ENCODE results near the gene EGFLAM.

Gene EGFLAM

DNA sequence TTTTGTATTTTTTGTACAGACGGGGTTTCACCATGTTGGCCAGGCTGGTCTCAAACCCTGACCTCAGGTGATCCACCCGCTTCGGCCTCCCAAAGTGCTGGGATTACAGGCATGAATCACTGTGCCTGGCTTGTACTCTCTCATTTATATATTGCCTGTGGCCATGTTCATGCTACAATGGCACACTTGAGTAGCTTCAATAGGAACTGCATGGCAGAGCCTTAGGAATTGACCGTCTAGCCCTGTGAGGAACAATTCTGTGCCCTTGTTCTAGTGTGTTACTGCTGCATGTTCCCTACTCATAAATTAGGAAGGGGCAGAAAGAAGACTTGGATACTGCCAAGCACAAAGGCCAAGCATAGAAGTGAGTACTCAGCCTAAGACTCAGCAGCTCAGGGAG is 193.8 kb downstream of the EGFLAM start:
- no peak for FAIRE-seq

DNA sequence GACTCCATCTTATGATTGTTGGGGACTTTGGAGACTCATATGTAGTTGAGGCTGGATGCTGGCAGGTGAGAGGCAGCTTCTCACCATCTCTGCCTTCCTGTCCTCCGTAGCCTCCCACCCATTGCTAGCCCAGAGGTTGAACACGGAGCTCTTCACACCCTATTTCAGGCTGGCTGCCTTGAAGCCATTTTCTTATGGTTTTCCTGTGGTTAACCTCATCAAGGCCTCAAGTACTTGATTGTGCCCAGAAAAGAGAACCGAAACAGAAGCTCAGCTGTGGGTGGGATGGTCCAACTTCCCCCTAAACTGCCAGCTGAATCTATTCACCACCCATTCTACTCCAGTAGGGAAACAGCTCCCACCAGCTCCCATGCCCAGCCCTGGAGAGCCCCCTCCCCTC is 195.1 kb downstream of the EGFLAM start:
- FAIRE-seq: no peak

DNA sequence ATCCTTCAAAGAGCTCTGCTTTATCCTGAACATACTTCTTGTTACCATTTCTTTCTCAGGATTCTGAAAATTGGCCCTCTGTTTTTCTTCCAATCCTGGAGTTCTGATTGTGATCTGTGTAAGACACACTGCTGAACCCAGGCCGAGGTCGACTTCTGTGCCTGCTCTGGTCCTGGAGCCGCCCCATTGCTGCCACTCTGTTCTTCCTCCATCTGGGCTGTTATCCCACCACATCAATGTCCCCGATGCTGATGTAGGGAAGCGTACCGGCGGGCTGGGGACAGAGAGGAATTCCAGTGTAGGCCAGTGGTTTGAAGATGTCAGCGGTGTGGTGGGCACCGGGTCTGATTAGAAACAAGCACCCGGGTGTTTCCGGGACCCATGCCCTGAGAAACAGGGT is 195.6 kb downstream of the EGFLAM start:
- no peak for FAIRE-seq

DNA sequence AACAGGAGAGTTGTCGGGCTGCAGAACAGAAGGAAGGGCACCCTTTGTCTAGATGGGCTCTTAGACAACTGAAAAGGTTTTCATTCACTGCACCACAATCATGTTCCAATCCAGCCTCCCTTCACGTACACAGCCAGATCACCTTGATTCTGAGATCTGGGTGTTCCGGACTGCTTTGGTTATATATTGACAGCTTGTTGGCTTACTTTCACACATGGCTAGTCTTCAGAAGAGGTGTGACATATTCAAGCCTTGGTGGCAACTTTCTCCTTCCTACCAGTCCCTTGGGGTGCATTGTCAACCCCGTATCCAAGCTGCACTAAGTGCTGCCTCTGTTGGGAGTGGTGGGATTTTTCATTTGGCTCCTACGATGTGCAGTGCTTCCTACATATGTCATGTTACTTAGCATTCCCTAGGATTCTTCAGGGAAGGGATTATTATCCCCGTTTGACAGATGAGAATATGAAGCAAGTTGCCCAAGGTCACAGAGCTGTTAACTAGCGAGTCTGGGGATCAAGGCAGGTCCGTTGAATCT is 197.5 kb downstream of the EGFLAM start:
- FAIRE-seq: no peak

DNA sequence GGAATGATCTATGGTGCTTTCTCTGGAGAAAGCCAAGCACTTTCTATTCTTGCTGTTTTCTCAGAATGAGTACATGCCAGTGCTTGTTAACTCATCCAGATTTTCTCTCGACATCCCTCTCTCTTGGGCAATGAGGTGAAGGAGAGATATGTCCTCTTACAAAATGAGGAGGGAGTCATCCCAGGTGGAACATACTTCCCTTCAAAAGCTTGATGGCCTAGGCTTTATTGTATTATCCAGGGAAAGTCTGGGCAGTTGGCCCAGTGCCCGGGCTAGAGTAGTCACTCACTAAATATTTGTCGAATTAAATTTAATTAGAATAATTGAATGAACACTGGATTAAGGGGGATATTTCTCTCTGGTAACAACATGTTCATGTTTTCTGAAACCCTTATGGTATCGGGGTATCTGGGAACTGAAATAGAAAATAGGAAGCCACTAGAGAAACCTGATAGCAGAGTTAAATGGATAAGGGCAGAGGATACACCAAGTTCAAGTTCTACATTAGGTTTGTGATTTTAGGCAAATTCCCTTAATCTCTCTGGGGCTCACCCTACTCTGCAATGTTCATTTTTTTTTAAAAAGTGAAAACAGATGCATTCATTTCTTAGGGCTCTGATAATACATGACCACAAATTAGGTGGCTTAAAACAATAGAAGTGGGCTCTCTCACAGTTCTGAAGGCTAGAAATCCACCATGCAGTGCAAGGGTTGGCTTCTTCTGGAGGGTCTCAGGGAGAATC is 198.5 kb downstream of the EGFLAM start:
- no peak for FAIRE-seq

DNA sequence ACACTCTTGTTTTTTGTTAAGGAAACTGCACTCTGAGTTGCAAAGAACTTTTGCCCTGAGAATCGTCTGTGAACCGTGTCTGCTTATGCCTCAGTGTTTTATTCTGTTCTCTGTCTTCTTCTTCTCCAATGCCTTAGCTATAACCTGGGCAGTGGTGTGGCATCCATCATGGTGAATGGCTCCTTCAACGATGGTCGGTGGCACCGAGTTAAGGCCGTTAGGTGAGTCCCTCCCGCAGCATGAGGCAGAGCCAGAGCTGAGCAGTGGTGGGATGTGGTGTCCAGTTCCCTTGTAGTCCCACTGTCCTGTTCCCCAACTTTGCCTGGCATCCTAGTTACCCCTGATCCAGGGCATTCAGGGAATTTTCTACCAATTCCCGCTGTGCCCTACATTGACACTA is 199.8 kb downstream of the EGFLAM start:
- no peak for FAIRE-seq

DNA sequence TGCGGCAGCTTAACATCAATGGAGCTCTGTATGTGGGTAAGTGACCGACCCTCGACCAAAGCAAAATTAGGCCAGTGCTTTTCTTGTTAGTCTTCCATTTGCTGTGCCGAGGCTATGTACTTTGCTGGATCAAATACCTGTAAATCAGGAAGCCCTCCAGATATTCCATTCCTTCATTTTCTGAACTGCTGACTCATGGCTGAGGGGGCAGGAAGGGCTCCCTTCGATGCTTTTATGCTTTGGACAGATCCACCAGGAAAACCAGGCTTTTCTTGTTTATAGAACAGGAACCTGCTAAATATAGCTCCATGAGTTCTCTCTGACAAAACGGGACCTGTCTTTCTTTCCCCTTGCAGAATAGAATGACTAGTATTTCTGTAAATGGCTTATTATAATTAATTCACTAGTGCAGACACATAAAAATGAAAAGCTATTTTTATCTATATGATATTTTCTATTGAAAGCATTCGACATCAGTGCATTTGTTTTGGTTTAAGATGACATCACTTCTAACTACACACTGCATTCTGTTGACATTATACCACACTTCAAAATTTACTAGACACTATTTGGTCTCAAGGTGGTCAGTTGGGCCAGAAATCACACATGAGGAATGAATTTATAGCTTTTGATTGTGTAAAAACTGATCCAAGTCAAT is 204.7 kb downstream of the EGFLAM start:
- no peak for FAIRE-seq

DNA sequence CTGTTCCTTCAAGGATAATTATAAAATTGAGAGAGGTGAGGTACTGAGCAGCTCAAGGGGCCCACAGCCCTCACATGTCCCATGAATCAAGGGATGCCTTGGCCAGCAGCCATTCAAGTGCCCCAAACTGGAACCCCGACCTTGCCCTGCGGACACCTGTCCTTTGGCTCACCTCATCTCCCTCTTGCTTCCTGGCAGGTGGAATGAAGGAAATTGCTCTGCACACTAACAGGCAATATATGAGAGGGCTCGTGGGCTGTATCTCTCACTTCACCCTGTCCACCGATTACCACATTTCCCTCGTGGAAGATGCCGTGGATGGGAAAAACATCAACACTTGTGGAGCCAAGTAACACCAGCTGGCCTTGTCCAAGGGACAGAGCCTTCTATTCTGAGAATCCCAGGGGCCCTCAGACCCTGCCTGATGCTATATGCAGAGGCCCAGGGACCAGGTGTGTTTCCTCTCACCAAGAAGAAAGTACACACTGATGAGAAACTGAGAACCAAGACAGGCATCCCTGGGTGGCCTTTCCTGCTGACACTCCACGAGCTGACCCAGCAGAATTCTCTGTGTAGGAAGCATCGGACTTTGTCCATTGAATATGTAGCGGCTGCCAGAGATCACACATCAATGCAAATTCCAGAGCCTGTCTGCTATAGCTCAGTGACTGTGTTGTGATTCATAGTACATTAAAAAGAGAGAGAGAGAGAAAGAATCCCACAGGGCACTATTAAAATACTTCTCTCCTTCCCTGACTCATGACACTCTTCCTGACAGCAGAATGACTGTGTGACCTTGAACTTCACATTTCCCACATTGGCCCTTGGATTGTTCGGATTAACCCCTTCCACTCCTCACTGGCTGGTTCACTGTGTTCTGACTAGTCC is 205.5 kb downstream of the EGFLAM start:
- no peak for FAIRE-seq

DNA sequence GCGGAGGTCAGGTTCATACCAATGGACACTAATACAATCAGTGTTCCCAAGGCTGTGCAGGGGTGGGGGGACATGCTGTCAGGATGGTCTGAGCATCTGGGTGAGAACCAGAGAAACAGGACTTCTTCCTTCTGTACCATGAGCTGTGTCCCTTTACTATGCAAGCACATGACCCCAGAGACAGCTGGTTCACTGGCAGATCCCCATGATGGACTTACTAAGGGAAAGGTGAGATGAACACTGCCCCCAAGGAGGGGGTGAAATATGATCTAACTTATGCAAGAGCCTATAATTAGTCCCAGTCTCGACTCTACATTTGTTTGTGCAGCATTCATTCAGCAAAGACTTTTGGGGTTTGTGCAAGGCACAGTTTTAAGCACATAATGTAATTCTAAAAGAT is 206.7 kb downstream of the EGFLAM start:
- FAIRE-seq: no peak

DNA sequence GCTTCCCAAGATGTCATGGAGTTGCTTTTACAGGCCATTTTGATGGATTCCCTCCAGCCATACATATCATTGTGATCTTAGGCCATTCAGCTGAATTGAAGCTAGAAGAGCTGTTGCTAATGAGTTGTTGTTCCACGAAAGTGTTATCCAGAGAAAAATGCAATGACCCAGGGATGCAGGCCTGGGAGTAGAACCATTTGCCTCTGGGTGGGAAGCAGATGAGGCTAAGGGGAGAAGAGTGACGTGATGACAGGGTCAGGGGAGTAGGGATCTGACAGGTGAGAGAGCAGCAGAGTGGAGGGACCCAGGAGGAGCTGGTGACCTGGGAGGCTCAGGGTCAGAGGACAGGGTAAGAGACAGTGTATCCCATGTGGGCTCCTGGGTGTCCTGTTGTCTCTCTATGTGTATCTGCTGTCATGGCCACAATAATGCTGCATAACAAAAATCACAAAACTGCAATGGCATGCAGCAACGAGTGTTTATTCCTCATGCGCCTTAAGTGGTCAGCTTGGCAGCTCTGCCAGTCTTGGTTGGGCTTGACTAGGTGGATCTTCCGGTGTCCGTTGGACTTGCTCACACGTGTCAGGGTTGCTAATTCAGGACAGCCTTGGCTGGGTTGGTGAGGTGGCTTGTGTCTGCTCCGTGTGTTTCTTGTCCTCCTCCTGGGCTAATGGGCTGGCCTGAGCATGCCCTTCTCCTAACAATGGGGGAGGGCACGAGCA is 207.5 kb downstream of the EGFLAM start:
- no peak for FAIRE-seq

DNA sequence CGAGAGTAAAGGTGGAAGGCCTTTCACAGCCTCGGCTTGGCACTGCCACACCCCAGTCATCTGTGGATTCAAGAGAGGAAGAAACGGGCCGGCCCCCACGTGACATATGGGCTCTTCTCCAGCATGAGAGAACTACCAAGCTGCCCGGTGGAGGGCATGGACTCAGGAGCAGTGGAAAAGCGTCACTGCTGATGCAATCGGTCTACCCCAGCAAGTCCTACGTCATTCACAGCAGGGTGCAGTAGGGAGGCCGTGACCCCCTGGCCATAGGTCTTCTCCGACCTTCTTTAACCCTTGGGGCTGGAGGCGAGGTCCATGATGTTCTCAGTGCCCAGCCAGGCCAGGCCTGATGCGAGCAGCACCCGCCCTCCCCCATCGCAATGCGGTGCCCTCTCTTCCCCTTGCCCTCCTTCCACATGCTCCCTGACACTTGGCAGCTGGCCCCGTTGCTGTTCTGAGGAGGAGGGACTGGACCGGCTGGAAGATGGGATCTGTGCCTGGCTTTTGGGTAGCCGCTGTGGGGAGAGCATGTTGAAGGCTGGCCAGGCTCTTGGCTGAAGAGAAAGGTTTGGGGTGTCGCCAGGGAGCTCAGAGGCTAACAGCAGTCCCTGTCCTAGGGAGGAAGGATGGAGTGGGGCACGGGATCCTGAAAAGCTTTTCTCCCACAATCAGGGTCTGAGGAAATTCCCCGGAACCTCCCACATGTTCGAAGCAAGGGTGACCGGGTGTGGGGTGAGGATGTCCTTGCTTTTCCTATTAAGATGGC is 208.2 kb downstream of the EGFLAM start:
- no peak for FAIRE-seq

DNA sequence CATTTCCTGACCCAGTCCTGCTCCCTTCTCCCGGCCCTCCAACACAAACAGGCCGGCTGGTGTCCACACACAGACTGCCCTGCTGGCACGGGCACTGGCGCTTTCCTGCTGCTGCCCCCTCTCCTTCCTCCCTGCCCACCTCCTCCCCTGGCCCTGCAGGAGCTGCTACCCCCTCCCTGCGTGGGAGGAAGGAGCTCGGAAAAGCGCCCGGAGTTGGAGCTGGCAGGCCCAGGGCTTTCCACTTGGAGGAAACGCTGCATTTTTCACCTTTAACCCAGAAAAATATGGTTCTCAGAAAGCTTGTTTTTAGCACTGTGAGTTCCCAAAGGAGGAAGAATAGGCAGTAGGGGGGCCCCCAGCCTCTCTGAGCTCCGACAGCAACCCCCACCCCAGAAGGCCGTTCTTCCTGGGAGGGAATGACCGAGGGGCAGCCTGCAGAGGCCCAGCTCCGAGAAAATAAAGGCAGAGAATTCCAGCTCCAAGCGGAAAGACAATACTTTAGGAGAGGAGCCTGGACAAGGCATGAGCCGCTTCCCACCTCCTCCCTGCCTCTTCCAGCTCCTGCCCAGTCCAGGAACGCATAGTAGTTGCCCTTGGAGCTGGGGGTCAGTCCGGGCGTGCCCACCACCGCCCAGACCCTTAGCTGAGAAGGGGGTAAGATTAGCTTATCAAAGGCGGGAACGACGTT is 209.1 kb downstream of the EGFLAM start:
- no peak for FAIRE-seq

DNA sequence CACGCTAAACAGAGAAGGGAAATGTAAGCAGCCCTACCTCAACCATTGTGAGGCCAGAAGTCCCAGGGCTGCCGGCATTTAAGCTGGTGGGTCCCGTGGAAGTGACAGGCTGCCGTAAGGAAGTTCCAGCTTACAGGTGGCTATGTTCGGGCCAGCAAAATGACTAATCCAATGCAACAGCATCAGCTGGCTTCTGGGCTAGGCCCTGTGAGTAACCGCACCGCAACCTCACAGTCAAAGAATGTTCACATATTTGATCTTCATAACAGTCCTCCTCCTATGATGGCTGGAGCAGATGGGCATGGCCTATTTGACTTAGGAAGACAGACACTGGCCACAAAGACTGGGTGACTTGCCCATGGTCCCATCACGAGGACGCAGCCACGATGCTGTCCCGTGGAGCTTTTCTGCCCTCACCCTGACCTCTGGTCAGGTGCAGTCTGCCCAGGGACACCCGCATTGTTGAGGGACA is 209.9 kb downstream of the EGFLAM start:
- FAIRE-seq: no peak

DNA sequence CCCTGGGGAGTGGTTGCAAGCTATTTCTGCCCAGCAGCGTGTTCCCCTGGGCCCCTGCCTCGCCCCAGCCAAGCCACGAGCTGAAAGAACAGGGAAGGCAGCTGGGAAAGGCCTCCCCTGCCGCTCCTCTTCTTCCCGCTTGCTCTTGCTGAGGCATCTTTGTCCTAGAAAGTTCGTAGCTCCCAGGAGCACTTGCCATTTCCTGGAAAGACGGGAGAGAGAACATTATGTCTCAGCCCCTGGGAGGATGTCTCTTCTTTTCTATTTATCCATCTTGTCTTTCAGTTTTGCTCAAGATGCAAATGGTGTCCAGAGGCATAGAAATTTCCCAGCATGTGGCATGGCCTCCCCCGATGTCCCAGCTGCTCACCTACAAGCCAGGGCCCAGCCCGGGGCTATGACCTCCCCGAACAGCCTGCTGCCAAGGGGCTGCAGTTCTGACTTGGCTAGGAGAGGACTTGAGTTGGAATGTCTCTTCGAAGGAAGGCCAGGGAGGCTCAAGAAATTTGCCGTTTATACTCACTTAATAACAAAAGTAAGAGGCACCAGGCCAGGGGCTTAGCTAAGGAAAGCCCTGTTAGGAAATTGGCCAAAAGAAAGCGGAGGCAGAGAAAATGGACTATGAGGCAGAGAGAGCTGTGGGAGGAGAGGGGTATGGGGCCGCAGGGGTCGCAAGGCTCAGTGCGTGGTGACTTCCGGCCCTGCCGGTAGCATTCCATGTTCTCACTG is 210.8 kb downstream of the EGFLAM start:
- no peak for FAIRE-seq

DNA sequence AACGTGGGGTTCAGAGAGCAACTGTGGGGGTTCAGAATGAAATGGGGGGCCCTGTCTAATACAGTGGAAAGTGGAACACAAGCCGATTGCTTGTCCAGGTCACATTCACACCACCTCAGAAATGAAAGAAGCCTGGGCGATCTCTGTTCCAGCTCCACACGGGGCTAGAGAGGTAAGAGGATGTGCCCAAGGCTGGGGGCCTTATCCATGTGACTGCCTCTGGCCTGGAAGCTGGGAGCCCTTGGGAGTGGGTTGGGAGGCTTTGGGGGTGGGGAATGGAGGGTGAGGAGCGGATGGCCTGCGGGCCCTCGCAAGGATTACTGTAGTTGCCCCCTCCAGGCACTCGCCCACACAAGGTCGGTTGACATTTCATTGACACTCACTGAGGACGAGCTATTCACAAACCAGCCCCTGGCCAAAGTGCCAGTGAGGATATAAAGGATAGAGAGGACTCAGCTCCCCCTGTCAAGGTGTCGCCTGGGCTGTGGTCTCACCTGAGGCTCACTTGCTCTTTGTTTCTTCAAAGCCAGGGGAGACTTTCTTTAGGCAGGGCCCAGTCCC is 211.4 kb downstream of the EGFLAM start:
- no peak for FAIRE-seq

DNA sequence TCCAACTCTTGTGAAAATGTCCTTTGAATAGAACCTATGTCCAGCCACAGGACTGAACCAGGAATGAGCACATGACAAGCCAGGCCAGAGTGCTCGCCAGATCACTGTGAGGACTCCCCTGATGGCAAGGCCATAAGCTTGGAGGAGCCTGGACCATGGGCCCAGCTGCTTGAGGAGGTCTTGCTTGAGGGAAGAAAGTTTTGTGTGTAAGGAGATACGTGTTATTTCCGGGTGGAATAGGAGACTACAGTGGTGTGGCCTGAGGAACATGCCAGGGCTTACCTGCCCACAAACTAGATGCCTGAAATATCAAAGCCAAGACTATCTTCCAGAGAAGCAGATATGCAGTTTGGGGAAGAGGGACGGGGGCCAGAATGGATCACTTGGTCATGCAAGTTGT is 213.3 kb downstream of the EGFLAM start:
- FAIRE-seq: no peak

DNA sequence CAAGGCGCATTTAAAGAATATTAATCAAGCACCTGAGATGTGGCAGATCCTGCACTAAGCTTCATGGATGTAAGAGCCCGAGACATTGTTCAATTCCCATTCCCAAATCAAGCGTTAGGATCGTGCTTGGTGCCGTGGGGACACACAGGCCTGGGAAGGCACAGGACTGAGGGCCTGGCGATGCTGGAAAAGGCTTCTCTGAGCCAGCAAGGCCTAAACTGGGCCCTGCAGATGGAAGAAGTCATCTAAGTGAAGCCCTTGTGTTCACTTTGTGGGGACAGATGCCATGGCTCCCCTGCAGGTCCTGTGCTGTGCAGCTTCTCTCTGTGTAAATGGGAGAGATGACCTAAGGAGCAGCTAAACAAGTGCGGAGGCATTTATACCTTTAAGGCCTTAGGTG is 214.2 kb downstream of the EGFLAM start:
- no peak for FAIRE-seq

DNA sequence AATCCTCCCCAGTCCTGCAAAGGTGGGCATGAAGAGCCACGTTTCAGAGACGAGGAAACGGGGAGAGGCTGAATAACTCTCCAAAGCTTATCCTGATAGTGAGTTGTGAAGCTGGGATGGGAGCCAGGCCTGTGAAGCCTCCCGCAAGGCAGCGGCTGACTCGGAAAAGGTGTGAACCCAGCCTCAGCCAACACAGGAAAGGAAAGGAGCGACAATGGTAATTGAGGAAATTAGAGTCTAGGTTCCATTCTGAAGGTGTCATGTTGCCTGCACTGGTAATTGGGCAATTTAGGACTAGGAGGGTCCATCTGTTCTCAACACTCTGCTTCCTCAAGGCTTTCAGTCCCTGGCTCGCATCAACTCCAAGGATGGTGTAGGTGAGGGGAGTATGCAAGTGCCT is 214.6 kb downstream of the EGFLAM start:
- no peak for FAIRE-seq

DNA sequence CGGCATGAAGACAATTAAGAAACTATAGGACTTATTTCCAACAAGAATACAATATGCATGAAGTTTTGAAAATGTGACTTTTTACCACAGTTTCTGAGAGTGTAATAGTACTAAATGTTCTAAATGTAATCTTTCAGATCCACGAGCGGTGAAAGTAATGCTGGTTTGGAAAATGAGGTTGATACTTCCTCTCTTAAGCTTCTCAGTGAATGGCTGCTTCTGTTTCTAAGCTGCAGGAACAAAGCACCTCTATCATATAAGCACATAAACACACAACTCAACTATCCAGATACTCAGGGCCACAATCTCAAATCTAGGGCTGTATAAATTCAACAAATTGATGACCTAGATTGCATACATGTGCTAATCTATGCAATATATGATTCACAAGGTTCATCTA is 219.8 kb downstream of the EGFLAM start:
- no peak for FAIRE-seq

DNA sequence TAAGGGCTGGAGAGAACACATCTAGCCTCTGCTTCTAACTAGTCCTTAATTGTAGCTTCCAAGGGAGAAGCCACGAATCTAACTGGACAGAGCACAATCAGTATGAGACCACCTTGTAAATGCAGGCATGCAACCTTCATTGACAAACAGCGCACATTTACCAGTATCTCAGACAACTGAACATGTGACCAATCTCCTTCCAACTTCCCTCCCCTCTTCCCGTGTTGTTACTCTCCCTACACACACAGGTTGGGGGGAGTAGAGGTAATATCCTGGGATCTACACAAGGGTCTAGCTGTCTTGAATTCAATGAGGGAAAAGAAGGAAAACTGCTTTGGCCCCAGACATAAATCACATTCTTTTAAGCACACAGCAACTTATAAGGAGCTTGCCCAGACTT is 220.5 kb downstream of the EGFLAM start:
- FAIRE-seq: no peak
